Neuronal stem cell (in vitro differentiated cells): Measurements from ENCODE around the gene TUFT1.
A peak's percentile ranks its signal among the peaks of the same experiment; 100 is the strongest.

Source experiments
- DNase-seq: peaks from one replicate; pipeline ENCODE4 v3.0.0-alpha.2; 2013; ENCODE audit warnings: low spot score
- H2AFZ ChIP-seq: one replicate; pipeline ENCODE4 v1.6.1; 2013; ENCODE audit warnings: mild to moderate bottlenecking, low read length, inconsistent platforms
- H2AK5ac ChIP-seq: 2 replicates; pipeline ENCODE4 v1.6.1; 2013; ENCODE audit warnings: low read depth, mild to moderate bottlenecking, inconsistent platforms, low read length, moderate library complexity, mixed read lengths
- H2BK120ac ChIP-seq: 2 replicates; pipeline ENCODE4 v1.6.1; 2013; ENCODE audit warnings: low read depth, mild to moderate bottlenecking, inconsistent platforms, low read length, moderate library complexity, mixed read lengths
- H2BK12ac ChIP-seq: one replicate; pipeline ENCODE4 v1.6.1; 2013; ENCODE audit warnings: low read length, inconsistent platforms
- H2BK15ac ChIP-seq: 2 replicates; pipeline ENCODE4 v1.6.1; 2013; ENCODE audit warnings: mild to moderate bottlenecking, low read length, inconsistent platforms, mixed read lengths
- H2BK5ac ChIP-seq: one replicate; pipeline ENCODE4 v1.6.1; 2013; ENCODE audit warnings: inconsistent platforms, mild to moderate bottlenecking, low read length, moderate library complexity
- H3K14ac ChIP-seq: one replicate; pipeline ENCODE4 v1.6.1; 2013; ENCODE audit warnings: low read length, inconsistent platforms
- H3K18ac ChIP-seq: 2 replicates; pipeline ENCODE4 v1.6.1; 2013; ENCODE audit warnings: low read length, inconsistent platforms
- H3K23ac ChIP-seq: 2 replicates; pipeline ENCODE4 v1.6.1; 2013; ENCODE audit warnings: low read depth, mild to moderate bottlenecking, mixed read lengths, low read length, inconsistent platforms; ENCODE audit not compliant: poor library complexity
- H3K27ac ChIP-seq: replicated peaks from 3 replicates; pipeline ENCODE4 v1.5.1; 2013; ENCODE audit warnings: low read length, inconsistent platforms
- H3K27me3 ChIP-seq, 3 experiments: 2 replicates each; pipeline ENCODE4 v1.6.1; 2013; ENCODE audit warnings: low read length in 3 of 3, mild to moderate bottlenecking in 2 of 3, inconsistent platforms in 1 of 3, low read depth in 1 of 3, mixed read lengths in 1 of 3, moderate library complexity in 1 of 3; ENCODE audit not compliant: control insufficient read depth in 3 of 3, insufficient read depth in 3 of 3
- H3K36me3 ChIP-seq, 2 donors: replicated peaks in 1 of 2; 2 replicates each; pipeline ENCODE4 v1.6.1; 2013; ENCODE audit warnings: low read length in 2 of 2; ENCODE audit not compliant: control insufficient read depth in 2 of 2, insufficient read depth in 2 of 2
- H3K4ac ChIP-seq: 2 replicates; pipeline ENCODE4 v1.6.1; 2013; ENCODE audit warnings: inconsistent platforms, mild to moderate bottlenecking, low read length, moderate library complexity
- H3K4me1 ChIP-seq, 2 donors: 1 replicate in 1 of 2; 2 replicates in 1 of 2; pipeline ENCODE4 v1.6.1; 2013; ENCODE audit warnings: low read length in 2 of 2, low read depth in 1 of 2; ENCODE audit not compliant: control insufficient read depth in 2 of 2, insufficient read depth in 1 of 2
- H3K4me2 ChIP-seq: one replicate; pipeline ENCODE4 v1.6.1; 2013; ENCODE audit warnings: mild to moderate bottlenecking, low read length, inconsistent platforms; ENCODE audit not compliant: insufficient read depth, poor library complexity, severe bottlenecking
- H3K4me3 ChIP-seq, 2 donors: 2 replicates each; pipeline ENCODE4 v1.5.1; 2013; ENCODE audit warnings: low read length in 2 of 2, mild to moderate bottlenecking in 2 of 2, inconsistent platforms in 1 of 2, moderate library complexity in 1 of 2
- H3K79me1 ChIP-seq: one replicate; pipeline ENCODE4 v1.6.1; 2013; ENCODE audit warnings: low read depth, mild to moderate bottlenecking, inconsistent platforms, low read length, moderate library complexity
- H3K9ac ChIP-seq: one replicate; pipeline ENCODE4 v1.6.1; 2013; ENCODE audit warnings: mild to moderate bottlenecking, low read depth, low read length, inconsistent platforms; ENCODE audit not compliant: poor library complexity
- H3K9me3 ChIP-seq, 2 donors: replicated peaks in 1 of 2; 2 replicates each; pipeline versions ENCODE3 to v1.6.1; 2013; ENCODE audit warnings: low read length in 2 of 2, mild to moderate bottlenecking in 2 of 2, inconsistent platforms in 1 of 2, low read depth in 1 of 2, mixed read lengths in 1 of 2, moderate library complexity in 1 of 2; ENCODE audit not compliant: control insufficient read depth in 2 of 2, insufficient read depth in 1 of 2
- H4K8ac ChIP-seq: one replicate; pipeline ENCODE4 v1.6.1; 2013; ENCODE audit warnings: low read depth, mild to moderate bottlenecking, inconsistent platforms, low read length, moderate library complexity
- H4K91ac ChIP-seq: one replicate; pipeline ENCODE4 v1.6.1; 2013; ENCODE audit warnings: low read length, low read depth, mild to moderate bottlenecking, inconsistent platforms; ENCODE audit not compliant: poor library complexity
- WGBS, 2 donors: extraction: QIAGEN DNeasy Blood & Tissue Kit; methylation state at CpG; one replicate each; pipeline ENCODE4 v1.1.7; 2013; ENCODE audit warnings: missing lambda C conversion rate in 2 of 2, mixed read lengths in 1 of 2; ENCODE audit not compliant: insufficient read length in 2 of 2, insufficient replicate concordance in 1 of 2; ENCODE audit errors: extremely low coverage in 2 of 2; 5-methylcytosine and 5-hydroxymethylcytosine counted together

The TUFT1 gene

DNA sequence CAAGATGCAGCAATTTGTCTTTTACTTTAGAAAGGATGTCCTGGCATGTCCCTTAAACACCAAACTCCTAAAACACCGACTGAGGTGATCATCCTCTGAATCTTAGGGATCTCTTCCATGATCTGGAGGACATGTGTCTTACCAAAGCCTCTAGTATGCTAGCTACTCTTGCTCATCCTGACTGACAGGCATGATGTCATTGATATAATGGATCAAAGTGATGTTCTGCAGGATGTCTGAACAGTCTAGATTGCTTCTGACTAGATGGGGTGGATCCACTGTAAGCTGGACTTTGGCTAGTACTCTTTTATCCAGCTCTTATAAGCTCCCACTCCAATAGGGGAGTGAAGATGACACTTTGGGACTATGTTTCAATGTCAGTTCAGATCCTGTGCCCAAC, 40.2 kb upstream of the TUFT1 start:
- Histone ChIP-seq H4K91ac (no peak overlapping the region), H3K4me2 (no peak overlapping the region), H3K79me1 (no peaks in the 10 kb centered on the region), H3K14ac (no peak overlapping the region), H3K9me3 (no peaks in the 10 kb centered on the region), H3K36me3 (no peaks in the 10 kb centered on the region), H3K27me3 (peaks cover 0 to 11% (median 0%) of the 10 kb centered on the region in 3 experiments), H2BK120ac (no peak overlapping the region), H2BK5ac (no peak overlapping the region), H2AK5ac (no peak overlapping the region), H2AFZ (no peak overlapping the region), H3K4me3 (no peak overlapping the region), H2BK12ac (no peak overlapping the region), H4K8ac (no peak overlapping the region), H3K4me1 (peaks cover 6 to 9% of the 10 kb centered on the region in 2 donors), H3K23ac (no peak overlapping the region), H3K27ac (no peak overlapping the region), H3K9ac (no peak overlapping the region), H3K18ac (no peak overlapping the region), H3K4ac (no peak overlapping the region), H2BK15ac (no peak overlapping the region)
- WGBS, 2 donors = no CpG with 5 or more reads among the region's 1 CpG
- DNase-seq = no peak

DNA sequence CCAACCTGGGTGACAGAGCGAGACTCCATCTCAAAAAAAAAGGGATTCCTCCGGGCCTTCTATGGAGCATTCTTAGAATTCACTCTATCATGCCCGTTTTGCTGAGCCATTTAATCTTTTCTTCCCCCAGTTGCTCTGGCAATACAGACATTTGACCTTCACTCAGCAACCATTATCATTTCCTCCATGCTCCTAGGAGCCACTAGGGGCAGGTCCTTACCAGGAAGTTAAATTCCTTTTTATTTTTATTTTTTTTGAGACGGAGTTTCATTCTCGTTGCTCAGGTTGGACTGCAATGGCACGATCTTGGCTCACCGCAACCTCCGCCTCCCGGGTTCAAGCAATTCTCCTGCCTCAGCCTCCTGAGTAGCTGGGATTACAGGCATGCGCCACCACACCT, 38.6 kb upstream of the TUFT1 start:
- Histone ChIP-seq H3K4me2 (no peak overlapping the region), H3K79me1 (no peaks in the 10 kb centered on the region), H4K8ac (no peak overlapping the region), H2AK5ac (no peak overlapping the region), H3K9ac (no peak overlapping the region), H2BK12ac (no peak overlapping the region), H3K4me1 (peaks cover 3 to 5% of the 10 kb centered on the region in 2 donors), H2AFZ (no peak overlapping the region), H3K36me3 (no peaks in the 10 kb centered on the region), H3K27me3 (peaks cover 0 to 11% (median 0%) of the 10 kb centered on the region in 3 experiments), H3K9me3 (no peaks in the 10 kb centered on the region), H3K27ac (no peak overlapping the region), H4K91ac (no peak overlapping the region), H3K4me3 (no peak overlapping the region), H3K4ac (no peak overlapping the region), H2BK15ac (no peak overlapping the region), H2BK5ac (no peak overlapping the region), H2BK120ac (no peak overlapping the region), H3K23ac (no peak overlapping the region), H3K18ac (no peak overlapping the region), H3K14ac (no peak overlapping the region)
- WGBS, 2 donors = no CpG with 5 or more reads among the region's 10 CpGs
- no peak for DNase-seq

DNA sequence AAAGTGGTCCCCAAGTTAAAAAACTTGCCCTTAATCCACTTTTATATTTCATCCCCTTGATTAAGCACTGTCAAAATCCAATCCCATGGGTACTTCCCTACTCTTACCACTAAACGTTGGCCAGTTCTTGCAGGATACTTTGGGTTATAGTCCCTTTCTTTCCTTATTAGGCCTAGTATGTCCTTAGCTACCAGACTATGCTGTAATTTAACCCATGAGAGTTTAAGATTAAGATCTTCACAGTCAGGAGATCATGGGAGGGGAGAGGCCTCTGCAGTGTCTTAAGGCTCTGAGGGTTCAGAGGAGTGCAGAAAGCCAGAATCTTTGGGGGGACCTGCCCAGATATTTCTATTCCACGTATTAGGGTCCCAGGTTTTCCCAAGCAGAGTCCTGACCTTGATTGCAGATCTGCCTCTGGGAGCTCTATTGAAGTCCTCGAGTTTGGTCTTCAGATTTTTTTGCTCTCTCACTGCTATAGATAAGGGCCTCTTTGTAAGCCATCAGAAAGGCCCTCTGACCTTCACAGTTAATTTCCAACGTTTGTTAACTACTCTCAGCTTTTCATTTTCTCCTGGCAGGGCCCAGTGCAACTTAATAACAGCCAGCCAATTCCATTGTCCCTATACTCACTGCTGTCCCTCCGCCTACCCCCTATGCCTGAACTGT, 37.9 kb upstream of the TUFT1 start:
- Histone ChIP-seq H2BK12ac (no peak overlapping the region), H3K4ac (no peak overlapping the region), H3K9me3 (no peaks in the 10 kb centered on the region), H2BK15ac (no peak overlapping the region), H2BK5ac (no peak overlapping the region), H3K27ac (no peak overlapping the region), H3K4me2 (no peak overlapping the region), H2BK120ac (no peak overlapping the region), H3K14ac (no peak overlapping the region), H3K18ac (no peak overlapping the region), H2AK5ac (no peak overlapping the region), H3K27me3 (peaks cover 0 to 11% (median 0%) of the 10 kb centered on the region in 3 experiments), H2AFZ (peak overlapping the region; percentile 51), H4K91ac (no peak overlapping the region), H3K9ac (no peak overlapping the region), H3K79me1 (no peaks in the 10 kb centered on the region), H3K23ac (no peak overlapping the region), H3K36me3 (no peaks in the 10 kb centered on the region), H3K4me3 (no peak overlapping the region), H3K4me1 (peaks cover 3 to 5% of the 10 kb centered on the region in 2 donors), H4K8ac (no peak overlapping the region)
- no CpG with 5 or more reads among the region's 5 CpGs for WGBS, 2 donors
- no peak for DNase-seq

DNA sequence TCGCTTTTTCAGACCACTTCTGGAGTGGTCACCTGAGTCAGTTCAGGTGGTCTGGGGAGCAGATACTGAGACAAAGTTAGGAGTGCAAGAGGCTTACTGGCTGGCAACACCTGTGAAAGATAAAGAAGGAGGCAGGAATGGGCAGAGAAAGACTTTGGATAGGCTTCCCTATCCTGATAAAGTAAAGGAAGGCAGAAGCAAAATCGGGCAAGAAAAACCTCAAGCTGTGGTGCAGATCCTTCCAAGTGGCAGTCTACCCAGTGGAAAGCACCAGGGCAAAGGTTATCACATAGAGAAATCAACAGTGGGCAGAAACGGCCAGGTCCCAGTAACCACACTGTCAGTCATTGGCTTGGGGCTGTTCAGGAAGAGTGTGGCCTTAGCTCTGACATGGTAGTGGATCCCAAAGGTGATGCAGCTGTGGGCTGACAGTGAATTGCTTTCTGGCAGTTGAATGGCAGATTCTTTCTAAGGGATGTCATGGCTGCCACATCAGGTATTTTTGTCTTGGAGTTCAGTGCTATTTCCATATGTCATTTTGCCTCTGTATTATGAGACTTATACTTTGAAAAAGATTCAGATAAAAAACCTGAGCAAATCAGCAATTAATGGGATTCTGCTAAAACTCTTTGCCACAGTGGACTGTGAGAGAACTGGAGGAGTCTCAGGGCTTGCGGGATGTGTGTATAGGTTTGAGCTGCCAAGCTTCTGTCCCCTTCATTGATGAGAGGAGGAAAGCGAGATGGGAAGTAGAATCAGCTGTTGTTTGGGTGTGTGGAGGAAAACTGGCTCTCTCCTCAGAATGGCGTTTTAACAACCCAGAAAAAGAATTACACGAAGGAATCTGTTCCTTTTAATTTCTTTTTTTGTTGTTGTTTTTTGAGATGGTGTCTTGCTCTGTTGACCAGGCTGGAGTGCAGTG, 37.0 kb upstream of the TUFT1 start:
- Histone ChIP-seq H2BK15ac (no peak overlapping the region), H3K4ac (no peak overlapping the region), H3K36me3 (no peaks in the 10 kb centered on the region), H3K27ac (no peak overlapping the region), H2BK120ac (no peak overlapping the region), H3K18ac (no peak overlapping the region), H4K91ac (no peak overlapping the region), H3K4me2 (no peak overlapping the region), H2AFZ (no peak overlapping the region), H3K27me3 (peaks cover 0 to 11% (median 0%) of the 10 kb centered on the region in 3 experiments), H2BK5ac (no peak overlapping the region), H3K79me1 (no peaks in the 10 kb centered on the region), H3K4me3 (no peak overlapping the region), H3K4me1 (peaks cover 3 to 5% of the 10 kb centered on the region in 2 donors), H2BK12ac (no peak overlapping the region), H3K14ac (no peak overlapping the region), H4K8ac (no peak overlapping the region), H2AK5ac (no peak overlapping the region), H3K9ac (no peak overlapping the region), H3K23ac (no peak overlapping the region), H3K9me3 (no peaks in the 10 kb centered on the region)
- WGBS, 2 donors = no CpG with 5 or more reads among the region's 7 CpGs
- DNase-seq = no peak
